Liver (tissue), 3 donors: ENCODE measurements around the gene TCERG1.

Source experiments
- RAD21 ChIP-seq, 2 donors: IDR thresholded peaks; 2 replicates each; pipeline ENCODE4 v1.6.1; 2016; ENCODE audit warnings: antibody characterized with exemption in 2 of 2, mild to moderate bottlenecking in 2 of 2
- RXRA ChIP-seq, 2 donors: IDR thresholded peaks; 2 replicates each; pipeline ENCODE4 v1.6.1; 2017 to 2018; ENCODE audit warnings: antibody characterized with exemption in 2 of 2, mild to moderate bottlenecking in 1 of 2
- SP1 ChIP-seq: IDR thresholded peaks from 2 replicates; pipeline ENCODE4 v1.6.1; 2018; ENCODE audit warnings: antibody characterized with exemption, mild to moderate bottlenecking
- YY1 ChIP-seq: IDR thresholded peaks from 2 replicates; pipeline ENCODE4 v1.6.1; 2016; ENCODE audit warnings: antibody characterized with exemption, mild to moderate bottlenecking
- TF ChIP-seq, protein P1 (sequence below): fragments of 150-350 bp; IDR thresholded peaks from 2 replicates; pipeline ENCODE4 v1.5.1; 2017; ENCODE audit warnings: improper control_type of control experiment, low read depth, low read length; ENCODE audit not compliant: missing input control
- TF ChIP-seq, protein P2 (sequence below): IDR thresholded peaks from 2 replicates; pipeline ENCODE4 v1.6.1; 2016; ENCODE audit warnings: antibody characterized with exemption
- TF ChIP-seq, protein P3 (sequence below): IDR thresholded peaks from 2 replicates; pipeline ENCODE4 v1.6.1; 2016; ENCODE audit warnings: antibody characterized with exemption, mild to moderate bottlenecking
- TF ChIP-seq, protein P4 (sequence below): IDR thresholded peaks from 2 replicates; pipeline ENCODE4 v1.6.1; 2016; ENCODE audit warnings: antibody characterized with exemption
- donor health status: healthy.
- donor health status: healthy.

DNA sequence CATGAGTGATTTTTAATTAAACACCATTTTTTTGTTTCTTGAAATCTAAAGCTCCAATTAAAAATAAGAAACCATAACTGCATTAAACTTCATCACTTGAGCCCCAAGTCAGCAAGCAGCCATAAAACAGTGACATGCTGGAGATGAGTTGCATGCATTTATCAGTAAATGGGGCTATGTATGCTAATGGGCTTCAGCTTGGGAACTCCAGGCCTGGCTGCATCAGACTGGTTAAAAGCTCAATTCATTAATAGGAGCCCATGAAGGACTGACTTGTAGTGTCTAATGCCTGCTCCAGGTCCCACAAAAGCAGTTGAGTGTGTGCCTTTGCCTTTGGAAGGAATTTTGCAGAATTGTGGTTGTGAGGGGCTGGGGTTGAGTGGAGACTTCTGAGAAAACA lies 102.5 kb downstream of the TCERG1 start:
- TF ChIP-seq, protein P1, sequence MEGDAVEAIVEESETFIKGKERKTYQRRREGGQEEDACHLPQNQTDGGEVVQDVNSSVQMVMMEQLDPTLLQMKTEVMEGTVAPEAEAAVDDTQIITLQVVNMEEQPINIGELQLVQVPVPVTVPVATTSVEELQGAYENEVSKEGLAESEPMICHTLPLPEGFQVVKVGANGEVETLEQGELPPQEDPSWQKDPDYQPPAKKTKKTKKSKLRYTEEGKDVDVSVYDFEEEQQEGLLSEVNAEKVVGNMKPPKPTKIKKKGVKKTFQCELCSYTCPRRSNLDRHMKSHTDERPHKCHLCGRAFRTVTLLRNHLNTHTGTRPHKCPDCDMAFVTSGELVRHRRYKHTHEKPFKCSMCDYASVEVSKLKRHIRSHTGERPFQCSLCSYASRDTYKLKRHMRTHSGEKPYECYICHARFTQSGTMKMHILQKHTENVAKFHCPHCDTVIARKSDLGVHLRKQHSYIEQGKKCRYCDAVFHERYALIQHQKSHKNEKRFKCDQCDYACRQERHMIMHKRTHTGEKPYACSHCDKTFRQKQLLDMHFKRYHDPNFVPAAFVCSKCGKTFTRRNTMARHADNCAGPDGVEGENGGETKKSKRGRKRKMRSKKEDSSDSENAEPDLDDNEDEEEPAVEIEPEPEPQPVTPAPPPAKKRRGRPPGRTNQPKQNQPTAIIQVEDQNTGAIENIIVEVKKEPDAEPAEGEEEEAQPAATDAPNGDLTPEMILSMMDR: no peak
- TF ChIP-seq, protein P2, sequence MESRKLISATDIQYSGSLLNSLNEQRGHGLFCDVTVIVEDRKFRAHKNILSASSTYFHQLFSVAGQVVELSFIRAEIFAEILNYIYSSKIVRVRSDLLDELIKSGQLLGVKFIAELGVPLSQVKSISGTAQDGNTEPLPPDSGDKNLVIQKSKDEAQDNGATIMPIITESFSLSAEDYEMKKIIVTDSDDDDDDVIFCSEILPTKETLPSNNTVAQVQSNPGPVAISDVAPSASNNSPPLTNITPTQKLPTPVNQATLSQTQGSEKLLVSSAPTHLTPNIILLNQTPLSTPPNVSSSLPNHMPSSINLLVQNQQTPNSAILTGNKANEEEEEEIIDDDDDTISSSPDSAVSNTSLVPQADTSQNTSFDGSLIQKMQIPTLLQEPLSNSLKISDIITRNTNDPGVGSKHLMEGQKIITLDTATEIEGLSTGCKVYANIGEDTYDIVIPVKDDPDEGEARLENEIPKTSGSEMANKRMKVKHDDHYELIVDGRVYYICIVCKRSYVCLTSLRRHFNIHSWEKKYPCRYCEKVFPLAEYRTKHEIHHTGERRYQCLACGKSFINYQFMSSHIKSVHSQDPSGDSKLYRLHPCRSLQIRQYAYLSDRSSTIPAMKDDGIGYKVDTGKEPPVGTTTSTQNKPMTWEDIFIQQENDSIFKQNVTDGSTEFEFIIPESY: no peak
- TF ChIP-seq, protein P3, sequence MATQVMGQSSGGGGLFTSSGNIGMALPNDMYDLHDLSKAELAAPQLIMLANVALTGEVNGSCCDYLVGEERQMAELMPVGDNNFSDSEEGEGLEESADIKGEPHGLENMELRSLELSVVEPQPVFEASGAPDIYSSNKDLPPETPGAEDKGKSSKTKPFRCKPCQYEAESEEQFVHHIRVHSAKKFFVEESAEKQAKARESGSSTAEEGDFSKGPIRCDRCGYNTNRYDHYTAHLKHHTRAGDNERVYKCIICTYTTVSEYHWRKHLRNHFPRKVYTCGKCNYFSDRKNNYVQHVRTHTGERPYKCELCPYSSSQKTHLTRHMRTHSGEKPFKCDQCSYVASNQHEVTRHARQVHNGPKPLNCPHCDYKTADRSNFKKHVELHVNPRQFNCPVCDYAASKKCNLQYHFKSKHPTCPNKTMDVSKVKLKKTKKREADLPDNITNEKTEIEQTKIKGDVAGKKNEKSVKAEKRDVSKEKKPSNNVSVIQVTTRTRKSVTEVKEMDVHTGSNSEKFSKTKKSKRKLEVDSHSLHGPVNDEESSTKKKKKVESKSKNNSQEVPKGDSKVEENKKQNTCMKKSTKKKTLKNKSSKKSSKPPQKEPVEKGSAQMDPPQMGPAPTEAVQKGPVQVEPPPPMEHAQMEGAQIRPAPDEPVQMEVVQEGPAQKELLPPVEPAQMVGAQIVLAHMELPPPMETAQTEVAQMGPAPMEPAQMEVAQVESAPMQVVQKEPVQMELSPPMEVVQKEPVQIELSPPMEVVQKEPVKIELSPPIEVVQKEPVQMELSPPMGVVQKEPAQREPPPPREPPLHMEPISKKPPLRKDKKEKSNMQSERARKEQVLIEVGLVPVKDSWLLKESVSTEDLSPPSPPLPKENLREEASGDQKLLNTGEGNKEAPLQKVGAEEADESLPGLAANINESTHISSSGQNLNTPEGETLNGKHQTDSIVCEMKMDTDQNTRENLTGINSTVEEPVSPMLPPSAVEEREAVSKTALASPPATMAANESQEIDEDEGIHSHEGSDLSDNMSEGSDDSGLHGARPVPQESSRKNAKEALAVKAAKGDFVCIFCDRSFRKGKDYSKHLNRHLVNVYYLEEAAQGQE: no peak
- TF ChIP-seq RXRA (IDR thresholded peaks at IDR 0.05) (no peak), SP1 (no peak), RAD21 (IDR thresholded peaks at IDR 0.05) (no peak), YY1 (no peak)
- TF ChIP-seq, protein P4, sequence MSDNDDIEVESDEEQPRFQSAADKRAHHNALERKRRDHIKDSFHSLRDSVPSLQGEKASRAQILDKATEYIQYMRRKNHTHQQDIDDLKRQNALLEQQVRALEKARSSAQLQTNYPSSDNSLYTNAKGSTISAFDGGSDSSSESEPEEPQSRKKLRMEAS: no peak
